GM21529 (cell line): Measurements from ENCODE around the gene UCP1.
A peak's percentile ranks its signal among the peaks of the same experiment; 100 is the strongest.
"Not testable (repeated sequence)": the region's sequence is repeated elsewhere in the genome, so short reads cannot be mapped to it uniquely, and the experiment has no call there.

ENCODE experiments used
- ATAC-seq: cut with Tn5 transposase; IDR thresholded peaks from one replicate; pipeline ENCODE4 v1.9.1; 2021; ENCODE audit not compliant: unreplicated experiment

Gene UCP1

GRCh38 chr4:140533951-140534480 lies 34.7 kb downstream of the UCP1 start:
- no peak for ATAC-seq

GRCh38 chr4:140529434-140529833 lies 39.3 kb downstream of the UCP1 start:
- no peak for ATAC-seq

GRCh38 chr4:140523857-140524742 lies 44.7 kb downstream of the UCP1 start, which contains the start of gene ELMOD2:
Gene ELMOD2, plus strand, starts transcription at chr4:140524168. Its CDS starts 1,261 bp downstream, at chr4:140525429.
- ATAC-seq, result peak; percentile 100

GRCh38 chr4:140523370-140523856 lies 45.3 kb downstream of the UCP1 start:
- ATAC-seq, result peak; percentile 20

GRCh38 chr4:140515423-140515822 lies 53.3 kb downstream of the UCP1 start:
- ATAC-seq, result no peak

- ATAC-seq, result not testable (repeated sequence)
Observed at GRCh38 chr4:140513765-140514164, 55.0 kb downstream of the UCP1 start.
